ENCODE results near the gene PCBP3. TPM values are rescaled to one million over a fixed set of nuclear protein-coding genes. Genes with fewer than 3 reads are reported as not detected.

PCBP3 gene
- total RNA-seq, 1 donor from 2014 or later, result not detected

- Histone ChIP-seq H3K36me3 (ENCODE audit: control insufficient read depth, insufficient read depth, low read length) (no peaks in the 10 kb centered on the region), H3K27me3 (ENCODE audit: control insufficient read depth, insufficient read depth, low read length) (no peaks in the 10 kb centered on the region), H3K4me3 (ENCODE audit: low read depth, low read length) (no peak overlapping the region)
- TF ChIP-seq, protein P1, sequence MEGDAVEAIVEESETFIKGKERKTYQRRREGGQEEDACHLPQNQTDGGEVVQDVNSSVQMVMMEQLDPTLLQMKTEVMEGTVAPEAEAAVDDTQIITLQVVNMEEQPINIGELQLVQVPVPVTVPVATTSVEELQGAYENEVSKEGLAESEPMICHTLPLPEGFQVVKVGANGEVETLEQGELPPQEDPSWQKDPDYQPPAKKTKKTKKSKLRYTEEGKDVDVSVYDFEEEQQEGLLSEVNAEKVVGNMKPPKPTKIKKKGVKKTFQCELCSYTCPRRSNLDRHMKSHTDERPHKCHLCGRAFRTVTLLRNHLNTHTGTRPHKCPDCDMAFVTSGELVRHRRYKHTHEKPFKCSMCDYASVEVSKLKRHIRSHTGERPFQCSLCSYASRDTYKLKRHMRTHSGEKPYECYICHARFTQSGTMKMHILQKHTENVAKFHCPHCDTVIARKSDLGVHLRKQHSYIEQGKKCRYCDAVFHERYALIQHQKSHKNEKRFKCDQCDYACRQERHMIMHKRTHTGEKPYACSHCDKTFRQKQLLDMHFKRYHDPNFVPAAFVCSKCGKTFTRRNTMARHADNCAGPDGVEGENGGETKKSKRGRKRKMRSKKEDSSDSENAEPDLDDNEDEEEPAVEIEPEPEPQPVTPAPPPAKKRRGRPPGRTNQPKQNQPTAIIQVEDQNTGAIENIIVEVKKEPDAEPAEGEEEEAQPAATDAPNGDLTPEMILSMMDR (IDR thresholded peaks at IDR 0.05; ENCODE audit: insufficient read depth, low read length, severe bottlenecking), result no peak
- FAIRE-seq, result no peak
- DNase-seq (ENCODE audit: low read depth), result no peak
These were observed 243.1 kb downstream of the PCBP3 start for GRCh38 chr21:45886610-45887026.

DNA sequence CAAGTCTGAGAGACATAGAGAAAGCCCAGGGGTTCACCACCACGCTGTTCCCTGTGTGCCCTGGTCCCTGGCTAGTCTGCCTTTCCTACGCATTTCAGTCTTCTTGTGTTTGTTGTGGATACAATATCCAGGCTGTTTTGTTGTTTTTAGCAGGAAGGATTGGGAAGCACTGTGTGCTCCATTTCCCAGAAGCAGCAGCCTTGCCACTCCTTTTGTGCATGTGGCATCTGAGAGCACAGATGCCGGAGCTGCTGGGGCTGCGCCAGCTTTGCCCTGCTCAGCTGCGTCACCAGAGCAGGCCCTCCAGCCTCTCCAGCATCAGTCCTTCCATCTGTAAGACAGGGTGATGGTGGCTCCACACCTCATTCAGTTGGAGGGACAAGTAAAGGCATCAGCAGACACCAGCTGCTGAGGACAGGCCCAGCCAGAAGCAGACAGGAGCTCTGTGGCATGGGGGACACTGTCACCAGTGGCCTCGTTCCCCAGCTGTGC is 243.6 kb downstream of the PCBP3 start:
- FAIRE-seq (peak; percentile 18), DNase-seq (ENCODE audit: low read depth) (peak; percentile 13)
- no peaks in the 10 kb centered on the region for H3K36me3 ChIP-seq (ENCODE audit: control insufficient read depth, insufficient read depth, low read length)
- H3K27me3 ChIP-seq (ENCODE audit: control insufficient read depth, insufficient read depth, low read length), result no peaks in the 10 kb centered on the region
- H3K4me3 ChIP-seq (ENCODE audit: low read depth, low read length), result no peak overlapping the region
- TF ChIP-seq, protein P1 (IDR thresholded peaks at IDR 0.05; ENCODE audit: insufficient read depth, low read length, severe bottlenecking), result no peak

GRCh38 chr21:45887788-45888187 is 244.3 kb downstream of the PCBP3 start:
- no peaks in the 10 kb centered on the region for H3K27me3 ChIP-seq (ENCODE audit: control insufficient read depth, insufficient read depth, low read length)
- TF ChIP-seq, protein P1 (IDR thresholded peaks at IDR 0.05; ENCODE audit: insufficient read depth, low read length, severe bottlenecking), result no peak
- FAIRE-seq (no peak), DNase-seq (ENCODE audit: low read depth) (no peak)
- H3K36me3 ChIP-seq (ENCODE audit: control insufficient read depth, insufficient read depth, low read length), result no peaks in the 10 kb centered on the region
- no peak overlapping the region for H3K4me3 ChIP-seq (ENCODE audit: low read depth, low read length)

DNA sequence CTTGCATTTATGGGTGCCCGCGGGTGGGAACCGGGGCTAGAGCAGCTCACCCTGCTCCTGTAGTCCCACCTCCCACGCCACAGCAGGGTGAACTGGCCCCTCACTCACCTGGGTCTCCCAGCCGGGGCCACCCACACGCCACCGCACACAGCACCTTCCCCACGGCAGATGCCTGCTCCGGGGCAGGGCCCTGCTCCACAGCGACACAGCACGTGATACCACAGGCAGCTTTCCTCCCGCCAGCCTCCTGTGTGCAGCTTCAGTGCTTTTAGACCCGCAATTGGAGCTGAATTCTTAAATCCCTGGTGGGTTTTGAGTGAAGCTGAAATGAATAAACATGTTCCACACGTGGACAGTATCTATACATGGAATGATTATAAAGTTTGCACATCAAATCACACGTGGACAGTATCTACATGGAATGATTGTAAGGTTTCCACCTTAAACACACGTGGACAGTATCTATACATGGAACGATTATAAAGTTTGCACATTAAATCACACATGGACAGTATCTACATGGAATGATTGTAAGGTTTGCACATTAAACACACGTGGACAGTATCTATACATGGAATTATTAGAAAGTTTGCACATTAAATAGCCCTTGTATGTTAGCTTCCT is 245.0 kb downstream of the PCBP3 start:
- TF ChIP-seq, protein P1 (IDR thresholded peaks at IDR 0.05; ENCODE audit: insufficient read depth, low read length, severe bottlenecking), result no peak
- no peaks in the 10 kb centered on the region for H3K36me3 ChIP-seq (ENCODE audit: control insufficient read depth, insufficient read depth, low read length)

GRCh38 chr21:45889256-45889655 is 245.7 kb downstream of the PCBP3 start:
- Histone ChIP-seq H3K27me3 (ENCODE audit: control insufficient read depth, insufficient read depth, low read length) (no peaks in the 10 kb centered on the region), H3K36me3 (ENCODE audit: control insufficient read depth, insufficient read depth, low read length) (no peaks in the 10 kb centered on the region), H3K4me3 (ENCODE audit: low read depth, low read length) (no peak overlapping the region)
- DNase-seq (ENCODE audit: low read depth) (no peak), FAIRE-seq (no peak)
- TF ChIP-seq, protein P1 (IDR thresholded peaks at IDR 0.05; ENCODE audit: insufficient read depth, low read length, severe bottlenecking), result no peak

More for the DNA sequence above, 245.0 kb downstream of the PCBP3 start:
- FAIRE-seq (no peak), DNase-seq (ENCODE audit: low read depth) (no peak)
- H3K27me3 ChIP-seq (ENCODE audit: control insufficient read depth, insufficient read depth, low read length), result no peaks in the 10 kb centered on the region
- no peak overlapping the region for H3K4me3 ChIP-seq (ENCODE audit: low read depth, low read length)

DNA sequence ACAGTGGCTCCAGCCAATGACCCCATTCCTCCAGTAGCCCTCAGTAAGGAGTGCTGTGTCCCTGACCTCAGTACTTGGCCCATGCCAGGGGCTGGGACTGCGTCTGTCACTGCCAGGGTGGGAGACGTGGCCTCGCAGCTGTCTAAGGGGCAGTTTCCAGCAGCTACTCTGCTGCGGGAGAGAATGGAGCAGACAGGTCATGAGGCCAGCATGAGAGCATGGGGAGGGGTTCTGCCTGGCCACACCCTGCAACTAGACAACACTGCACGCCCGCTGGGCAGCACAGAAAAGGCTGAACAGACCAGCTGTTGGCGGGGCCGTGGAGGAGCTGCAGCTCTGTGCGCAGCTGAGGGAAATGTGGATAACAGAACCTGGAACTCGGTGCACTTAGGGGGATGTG is 246.4 kb downstream of the PCBP3 start:
- FAIRE-seq (no peak), DNase-seq (ENCODE audit: low read depth) (no peak)
- no peaks in the 10 kb centered on the region for H3K27me3 ChIP-seq (ENCODE audit: control insufficient read depth, insufficient read depth, low read length)
- H3K4me3 ChIP-seq (ENCODE audit: low read depth, low read length), result no peak overlapping the region
- TF ChIP-seq, protein P1 (IDR thresholded peaks at IDR 0.05; ENCODE audit: insufficient read depth, low read length, severe bottlenecking), result no peak
- H3K36me3 ChIP-seq (ENCODE audit: control insufficient read depth, insufficient read depth, low read length), result no peaks in the 10 kb centered on the region

Data from bronchial epithelial cell (primary cell).